ENCODE results near the gene NRL. TPM values are rescaled to one million over a fixed set of nuclear protein-coding genes. Genes with fewer than 3 reads are reported as not detected.

The NRL gene
- total and polyA plus RNA-seq, 2 donors from 2014 or later = 4.9 to 5.5 TPM

DNA sequence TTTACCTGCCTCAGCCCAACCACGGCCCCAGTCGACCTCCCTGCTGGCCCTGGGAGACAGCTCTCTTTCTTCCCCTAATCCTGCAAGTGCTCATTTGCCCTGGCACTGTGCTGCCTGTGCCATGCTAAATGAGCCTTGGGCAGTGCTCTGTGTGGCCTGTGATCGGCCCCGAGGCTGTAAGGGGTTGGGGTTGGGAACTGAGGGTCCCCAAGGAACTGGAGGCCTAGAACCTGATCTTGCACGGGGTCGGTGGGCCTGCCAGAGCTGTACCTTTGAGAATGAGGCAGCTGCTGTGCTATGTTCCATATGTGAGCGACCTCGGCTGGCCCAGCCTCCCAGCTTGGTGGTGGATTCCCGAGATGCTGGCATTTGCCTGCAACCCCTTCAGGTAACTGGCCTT, 35.3 kb upstream of the NRL start:
- H3K27me3 ChIP-seq (ENCODE audit: control insufficient read depth, insufficient read depth, low read length) = no peaks in the 10 kb centered on the region
- DNase-seq = peak in 1 of 5 donors; percentile 57
- H3K9ac ChIP-seq (ENCODE audit: low read length in 3 of 3) = no peak overlapping the region
- H3K27ac ChIP-seq (ENCODE audit: low read depth in 2 of 2, low read length in 2 of 2) = no peak overlapping the region
- no peak overlapping the region for H3K4me3 ChIP-seq (ENCODE audit: low read length in 3 of 3)
- FAIRE-seq = no peak
- TF ChIP-seq, protein P1, sequence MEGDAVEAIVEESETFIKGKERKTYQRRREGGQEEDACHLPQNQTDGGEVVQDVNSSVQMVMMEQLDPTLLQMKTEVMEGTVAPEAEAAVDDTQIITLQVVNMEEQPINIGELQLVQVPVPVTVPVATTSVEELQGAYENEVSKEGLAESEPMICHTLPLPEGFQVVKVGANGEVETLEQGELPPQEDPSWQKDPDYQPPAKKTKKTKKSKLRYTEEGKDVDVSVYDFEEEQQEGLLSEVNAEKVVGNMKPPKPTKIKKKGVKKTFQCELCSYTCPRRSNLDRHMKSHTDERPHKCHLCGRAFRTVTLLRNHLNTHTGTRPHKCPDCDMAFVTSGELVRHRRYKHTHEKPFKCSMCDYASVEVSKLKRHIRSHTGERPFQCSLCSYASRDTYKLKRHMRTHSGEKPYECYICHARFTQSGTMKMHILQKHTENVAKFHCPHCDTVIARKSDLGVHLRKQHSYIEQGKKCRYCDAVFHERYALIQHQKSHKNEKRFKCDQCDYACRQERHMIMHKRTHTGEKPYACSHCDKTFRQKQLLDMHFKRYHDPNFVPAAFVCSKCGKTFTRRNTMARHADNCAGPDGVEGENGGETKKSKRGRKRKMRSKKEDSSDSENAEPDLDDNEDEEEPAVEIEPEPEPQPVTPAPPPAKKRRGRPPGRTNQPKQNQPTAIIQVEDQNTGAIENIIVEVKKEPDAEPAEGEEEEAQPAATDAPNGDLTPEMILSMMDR (IDR thresholded peaks at IDR 0.05; ENCODE audit: borderline replicate concordance, extremely low read depth, insufficient read depth) = no peak
- H3K4me1 ChIP-seq (ENCODE audit: control insufficient read depth in 2 of 3, insufficient read depth in 2 of 3, low read depth in 1 of 3, low read length in 3 of 3) = peaks cover 2 to 19% (median 6%) of the 10 kb centered on the region in 3 donors
- intact Hi-C loops (cut with DNase I) = no loop called here
- peaks cover 4 to 41% (median 34%) of the 10 kb centered on the region in 3 donors for H3K36me3 ChIP-seq (ENCODE audit: control insufficient read depth in 2 of 3, insufficient read depth in 3 of 3, low read length in 3 of 3)
- no peaks in the 10 kb centered on the region for H3K9me3 ChIP-seq (ENCODE audit: control insufficient read depth in 2 of 3, insufficient read depth in 1 of 3, low read length in 3 of 3)

GRCh38 chr14:24149302-24149969, 34.7 kb upstream of the NRL start:
- TF ChIP-seq, protein P1 (IDR thresholded peaks at IDR 0.05; ENCODE audit: borderline replicate concordance, extremely low read depth, insufficient read depth) = no peak
- FAIRE-seq = no peak
- H3K9me3 ChIP-seq (ENCODE audit: control insufficient read depth in 2 of 3, insufficient read depth in 1 of 3, low read length in 3 of 3) = no peaks in the 10 kb centered on the region
- H3K4me3 ChIP-seq (ENCODE audit: low read length in 3 of 3) = no peak overlapping the region
- H3K27ac ChIP-seq (ENCODE audit: low read depth in 2 of 2, low read length in 2 of 2) = no peak overlapping the region
- H3K27me3 ChIP-seq (ENCODE audit: control insufficient read depth, insufficient read depth, low read length) = no peaks in the 10 kb centered on the region
- H3K9ac ChIP-seq (ENCODE audit: low read length in 3 of 3) = no peak overlapping the region
- DNase-seq = peak in 1 of 5 donors; percentile 51
- intact Hi-C loops (cut with DNase I) = no loop called here
- H3K4me1 ChIP-seq (ENCODE audit: control insufficient read depth in 2 of 3, insufficient read depth in 2 of 3, low read depth in 1 of 3, low read length in 3 of 3) = peaks cover 2 to 20% (median 11%) of the 10 kb centered on the region in 3 donors
- H3K36me3 ChIP-seq (ENCODE audit: control insufficient read depth in 2 of 3, insufficient read depth in 3 of 3, low read length in 3 of 3) = peaks cover 4 to 35% (median 28%) of the 10 kb centered on the region in 3 donors

DNA sequence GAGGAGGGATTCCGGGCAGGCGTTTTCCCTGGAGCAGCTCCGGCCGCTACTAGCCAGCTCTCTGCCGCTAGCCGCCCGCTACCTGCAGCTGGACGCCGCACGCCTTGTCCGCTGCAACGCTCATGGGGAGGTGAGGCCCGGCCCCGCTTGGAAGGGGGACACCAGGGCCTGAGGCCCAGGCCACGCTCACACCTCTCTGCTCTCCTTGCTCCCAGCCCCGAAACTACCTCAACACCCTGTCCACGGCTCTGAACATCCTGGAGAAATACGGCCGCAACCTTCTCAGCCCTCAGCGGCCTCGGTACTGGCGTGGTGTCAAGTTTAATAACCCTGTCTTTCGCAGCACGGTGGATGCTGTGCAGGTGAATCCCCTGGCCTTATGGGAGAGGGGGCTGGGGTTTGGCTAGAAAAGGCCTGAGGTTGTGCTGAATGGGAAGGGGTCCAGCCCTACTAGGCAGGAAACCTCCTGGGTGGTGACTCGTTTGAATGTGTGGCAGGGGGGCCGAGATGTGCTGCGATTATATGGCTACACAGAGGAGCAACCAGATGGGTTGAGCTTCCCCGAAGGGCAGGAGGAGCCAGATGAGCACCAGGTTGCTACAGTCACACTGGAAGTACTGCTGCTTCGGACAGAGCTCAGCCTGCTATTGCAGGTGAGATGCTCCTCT, 33.1 kb upstream of the NRL start:
- TF ChIP-seq, protein P1 (IDR thresholded peaks at IDR 0.05; ENCODE audit: borderline replicate concordance, extremely low read depth, insufficient read depth) = no peak
- intact Hi-C loops (cut with DNase I) = no loop called here
- peaks cover 2 to 20% (median 11%) of the 10 kb centered on the region in 3 donors for H3K4me1 ChIP-seq (ENCODE audit: control insufficient read depth in 2 of 3, insufficient read depth in 2 of 3, low read depth in 1 of 3, low read length in 3 of 3)
- FAIRE-seq (no peak), DNase-seq (peak in 2 of 5 donors; percentile 56 to 87)
- no peaks in the 10 kb centered on the region for H3K9me3 ChIP-seq (ENCODE audit: control insufficient read depth in 2 of 3, insufficient read depth in 1 of 3, low read length in 3 of 3)
- peak overlapping the region; percentile 65 to 94 (median 77) for H3K4me3 ChIP-seq (ENCODE audit: low read length in 3 of 3)
- peak overlapping the region; percentile 49 to 71 for H3K27ac ChIP-seq (ENCODE audit: low read depth in 2 of 2, low read length in 2 of 2)
- H3K27me3 ChIP-seq (ENCODE audit: control insufficient read depth, insufficient read depth, low read length) = no peaks in the 10 kb centered on the region
- peak overlapping the region; percentile 61 to 79 (median 66) for H3K9ac ChIP-seq (ENCODE audit: low read length in 3 of 3)
- peaks cover 4 to 33% (median 28%) of the 10 kb centered on the region in 3 donors for H3K36me3 ChIP-seq (ENCODE audit: control insufficient read depth in 2 of 3, insufficient read depth in 3 of 3, low read length in 3 of 3)
